GM23248 (cell line): ENCODE measurements around the gene HERC2.

Experiments
- EZH2 ChIP-seq: fragments of 200-600 bp; sonication (generic); IDR thresholded peaks from 2 replicates; pipeline ENCODE4 v1.6.1; 2018; ENCODE audit warnings: antibody characterized with exemption, mild to moderate bottlenecking; ENCODE audit not compliant: insufficient read depth, poor library complexity, severe bottlenecking
- EZH2phosphoT487 ChIP-seq: fragments of 200-600 bp; sonication (generic); IDR thresholded peaks from 2 replicates; pipeline ENCODE4 v1.6.1; 2018; ENCODE audit warnings: antibody characterized with exemption, moderate library complexity, mild to moderate bottlenecking, low read depth; ENCODE audit not compliant: insufficient read depth

- TF ChIP-seq EZH2phosphoT487 (no peak), EZH2 (no peak)
Observed at GRCh38 chr15:28101201-28101600, 220.8 kb downstream of the HERC2 start.
